DND-41 (cell line): ENCODE data around the gene CAMTA2.

ENCODE experiments used
- ATAC-seq: fragments of 200-7000 bp; cut with Tn5 transposase; 3 replicates; pipeline ENCODE4 v1.9.1; 2021; ENCODE audit warnings: low read depth; ENCODE audit not compliant: insufficient read depth
- DNase-seq: peaks from one replicate; pipeline ENCODE4 v3.0.0-alpha.2; 2020
- H2AFZ ChIP-seq: 2 replicates; pipeline ENCODE4 v1.6.0; 2012; ENCODE audit warnings: low read depth, low read length
- H3K27ac ChIP-seq: 2 replicates; pipeline ENCODE4 v1.5.1; 2012; ENCODE audit warnings: low read length, inconsistent platforms
- H3K27me3 ChIP-seq: fragments of 200-600 bp; sonication (generic); 2 replicates; pipeline ENCODE4 v1.6.0; 2012; ENCODE audit warnings: low read length, mild to moderate bottlenecking, inconsistent platforms; ENCODE audit not compliant: insufficient read depth, poor library complexity
- H3K36me3 ChIP-seq: 2 replicates; pipeline ENCODE4 v1.5.1; 2012; ENCODE audit warnings: low read length, inconsistent platforms; ENCODE audit not compliant: insufficient read depth
- H3K4me1 ChIP-seq: 2 replicates; pipeline ENCODE4 v1.5.1; 2012; ENCODE audit warnings: mild to moderate bottlenecking, low read length; ENCODE audit not compliant: insufficient read depth
- H3K4me2 ChIP-seq: 2 replicates; pipeline ENCODE4 v1.6.0; 2012; ENCODE audit warnings: mild to moderate bottlenecking, moderate library complexity, low read length, inconsistent platforms; ENCODE audit not compliant: insufficient read depth
- H3K4me3 ChIP-seq, 2 experiments: fragments of 200-600 bp in 1 of 2; shearing (Covaris generic) in 1 of 2; 2 replicates each; pipeline ENCODE4 v1.5.1; 2012 to 2016; ENCODE audit warnings: inconsistent platforms in 2 of 2, low read length in 2 of 2, mild to moderate bottlenecking in 2 of 2, low read depth in 1 of 2, moderate library complexity in 1 of 2
- H3K79me2 ChIP-seq: 2 replicates; pipeline ENCODE4 v1.6.0; 2012; ENCODE audit warnings: low read length, inconsistent platforms; ENCODE audit not compliant: insufficient read depth
- H3K9ac ChIP-seq: 2 replicates; pipeline ENCODE4 v1.6.0; 2012; ENCODE audit warnings: low read depth, mild to moderate bottlenecking, inconsistent platforms, low read length, moderate library complexity
- H3K9me3 ChIP-seq: 2 replicates; pipeline ENCODE4 v1.5.1; 2012; ENCODE audit warnings: low read length, moderate library complexity, mild to moderate bottlenecking, inconsistent platforms; ENCODE audit not compliant: insufficient read depth, severe bottlenecking
- H4K20me1 ChIP-seq: 2 replicates; pipeline ENCODE4 v1.6.0; 2012; ENCODE audit warnings: low read length; ENCODE audit not compliant: insufficient read depth
- EZH2 ChIP-seq: IDR thresholded peaks from 3 replicates; pipeline ENCODE4 v1.6.1; 2012; ENCODE audit warnings: borderline replicate concordance, low read depth, mild to moderate bottlenecking, moderate library complexity, low read length, inconsistent platforms; ENCODE audit not compliant: severe bottlenecking
- TF ChIP-seq, protein P1 (sequence below): IDR thresholded peaks from 2 replicates; pipeline ENCODE4 v1.5.1; 2012; ENCODE audit warnings: borderline replicate concordance, low read length, moderate library complexity, mild to moderate bottlenecking; ENCODE audit not compliant: poor library complexity, severe bottlenecking; ENCODE audit errors: extremely low read depth

Gene CAMTA2

DNA sequence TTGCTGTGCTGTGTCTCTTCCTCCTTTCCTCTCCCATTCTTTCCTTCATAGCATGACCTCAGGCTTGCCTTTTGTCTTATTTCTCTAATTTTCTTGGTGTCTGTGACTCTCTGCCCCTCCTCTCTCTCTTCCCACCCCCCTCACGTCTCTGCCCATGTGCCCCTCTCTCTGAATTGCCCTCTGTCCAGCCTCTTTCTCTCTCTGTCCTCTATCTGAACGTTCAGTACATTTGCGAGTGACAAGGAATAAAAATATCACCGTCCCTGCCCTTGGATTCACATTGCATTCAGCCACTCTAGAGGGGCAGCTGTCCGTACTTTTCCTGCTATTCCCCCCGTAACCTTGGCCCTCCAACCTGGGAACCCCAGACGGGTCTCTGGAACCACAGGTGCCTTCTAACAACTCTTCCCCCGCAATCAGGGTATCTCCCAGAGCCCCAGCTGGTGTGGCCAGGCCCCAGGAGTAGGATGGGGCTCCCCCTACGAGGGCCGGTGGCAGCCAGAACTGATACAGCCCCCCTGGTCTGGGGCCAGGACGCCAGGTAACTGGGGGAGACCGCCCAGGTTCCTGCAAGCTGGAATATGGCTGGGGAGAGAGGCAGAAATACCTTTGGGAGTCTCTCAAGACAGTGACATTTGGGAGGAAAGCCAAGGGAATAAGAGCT lies 12.1 kb upstream of the CAMTA2 start:
- ATAC-seq (no peak), DNase-seq (no peak)
- Histone ChIP-seq H3K4me3 (no peak overlapping the region), H3K9me3 (no peaks in the 10 kb centered on the region), H3K4me1 (peaks cover 29% of the 10 kb centered on the region), H3K4me2 (peak overlapping the region; percentile 93), H3K27me3 (no peaks in the 10 kb centered on the region), H3K79me2 (peaks cover 9% of the 10 kb centered on the region; the same call in 1 of the 2 replicates), H3K36me3 (peaks cover 37% of the 10 kb centered on the region), H3K27ac (no peak overlapping the region), H4K20me1 (no peaks in the 10 kb centered on the region), H3K9ac (peak overlapping the region; percentile 84; the same call in 1 of the 2 replicates), H2AFZ (no peak overlapping the region)
- TF ChIP-seq, protein P1, sequence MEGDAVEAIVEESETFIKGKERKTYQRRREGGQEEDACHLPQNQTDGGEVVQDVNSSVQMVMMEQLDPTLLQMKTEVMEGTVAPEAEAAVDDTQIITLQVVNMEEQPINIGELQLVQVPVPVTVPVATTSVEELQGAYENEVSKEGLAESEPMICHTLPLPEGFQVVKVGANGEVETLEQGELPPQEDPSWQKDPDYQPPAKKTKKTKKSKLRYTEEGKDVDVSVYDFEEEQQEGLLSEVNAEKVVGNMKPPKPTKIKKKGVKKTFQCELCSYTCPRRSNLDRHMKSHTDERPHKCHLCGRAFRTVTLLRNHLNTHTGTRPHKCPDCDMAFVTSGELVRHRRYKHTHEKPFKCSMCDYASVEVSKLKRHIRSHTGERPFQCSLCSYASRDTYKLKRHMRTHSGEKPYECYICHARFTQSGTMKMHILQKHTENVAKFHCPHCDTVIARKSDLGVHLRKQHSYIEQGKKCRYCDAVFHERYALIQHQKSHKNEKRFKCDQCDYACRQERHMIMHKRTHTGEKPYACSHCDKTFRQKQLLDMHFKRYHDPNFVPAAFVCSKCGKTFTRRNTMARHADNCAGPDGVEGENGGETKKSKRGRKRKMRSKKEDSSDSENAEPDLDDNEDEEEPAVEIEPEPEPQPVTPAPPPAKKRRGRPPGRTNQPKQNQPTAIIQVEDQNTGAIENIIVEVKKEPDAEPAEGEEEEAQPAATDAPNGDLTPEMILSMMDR: no peak
- TF ChIP-seq EZH2: no peak

DNA sequence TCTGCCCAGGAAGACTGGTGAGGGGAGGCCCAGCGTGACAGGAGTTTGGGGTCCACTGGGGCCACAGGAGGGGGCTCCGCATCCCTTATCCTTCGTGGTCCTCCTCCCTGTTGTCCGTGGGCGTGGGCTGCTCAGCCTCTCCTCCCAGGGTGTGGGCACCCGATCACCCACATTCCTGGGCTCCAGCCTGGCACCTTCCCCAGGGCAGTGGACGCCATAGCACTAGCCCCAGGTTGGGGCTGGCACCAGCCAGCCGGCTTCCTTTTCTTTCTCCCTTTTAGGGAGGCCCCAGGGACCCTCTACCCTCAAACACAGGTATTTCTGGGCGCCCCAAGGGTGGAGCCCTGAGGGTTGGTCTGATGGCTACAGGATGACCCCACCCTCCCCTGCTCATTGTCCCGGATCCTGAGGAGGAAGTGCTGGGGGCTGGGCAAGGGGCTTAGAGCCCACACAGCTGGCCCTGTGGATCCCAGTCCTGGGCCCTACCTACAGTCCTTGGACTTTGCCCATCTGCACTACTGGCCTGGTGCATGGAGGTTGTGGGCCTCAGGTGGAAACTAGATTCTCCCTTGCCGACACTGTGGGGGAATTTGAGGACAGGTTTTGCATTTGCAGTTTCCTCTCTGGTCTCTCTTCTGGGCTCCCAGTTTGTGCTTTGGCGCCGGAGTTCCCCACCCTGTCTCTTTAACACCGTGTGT lies 11.4 kb upstream of the CAMTA2 start:
- Histone ChIP-seq H3K36me3 (peaks cover 30% of the 10 kb centered on the region), H3K27me3 (no peaks in the 10 kb centered on the region), H3K79me2 (peaks cover 9% of the 10 kb centered on the region; the same call in 1 of the 2 replicates), H4K20me1 (no peaks in the 10 kb centered on the region), H3K4me1 (peaks cover 29% of the 10 kb centered on the region), H2AFZ (no peak overlapping the region), H3K27ac (no peak overlapping the region; the same call in 1 of the 2 replicates), H3K4me3 (peak overlapping the region; percentile 78 to 86; a peak in 3 of 4 replicates), H3K4me2 (peak overlapping the region; percentile 93), H3K9ac (peak overlapping the region; percentile 84), H3K9me3 (no peaks in the 10 kb centered on the region)
- no peak for ATAC-seq
- DNase-seq: no peak
- no peak for TF ChIP-seq EZH2
- TF ChIP-seq, protein P1: no peak

DNA sequence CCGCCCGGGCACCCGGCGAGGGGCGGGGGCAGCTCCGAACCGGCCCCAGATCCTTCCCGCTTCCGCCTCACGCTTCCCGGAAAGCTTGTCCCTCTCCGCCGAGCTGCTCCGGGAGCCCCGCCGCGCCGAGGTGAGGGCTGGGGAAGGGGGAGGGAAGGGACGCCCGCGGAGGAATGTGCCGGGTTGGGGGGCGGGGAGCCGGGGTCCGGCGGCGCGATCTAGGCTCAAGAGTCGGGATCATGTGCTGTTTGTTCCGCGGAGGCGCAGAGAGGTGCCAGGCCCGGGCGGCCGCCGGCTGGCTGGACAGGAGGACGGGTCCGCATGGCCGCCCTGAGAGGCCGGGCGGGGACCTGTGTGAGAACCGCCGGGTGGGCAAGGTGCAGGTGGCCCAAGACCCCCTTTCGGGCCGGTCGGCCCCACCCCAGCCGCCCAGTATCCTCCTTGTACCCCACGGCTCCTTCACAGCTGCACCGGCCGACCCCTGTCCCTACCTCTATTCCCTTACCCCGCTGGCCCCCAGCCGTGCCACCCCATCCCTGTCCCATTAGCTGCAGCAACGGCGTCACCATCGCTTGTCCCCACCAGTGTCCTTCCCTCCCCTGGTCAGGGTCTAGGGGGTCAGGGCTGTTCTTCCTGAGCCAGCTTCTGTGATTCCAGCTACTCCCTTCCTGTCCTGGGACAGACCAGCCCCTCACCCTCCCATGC lies 10.7 kb upstream of the CAMTA2 start:
- H3K9me3 ChIP-seq: no peaks in the 10 kb centered on the region
- peaks cover 23% of the 10 kb centered on the region for H3K36me3 ChIP-seq
- H2AFZ ChIP-seq: peak overlapping the region; percentile 74
- peaks cover 29% of the 10 kb centered on the region for H3K4me1 ChIP-seq
- DNase-seq: no peak
- peak overlapping the region; percentile 60 for H3K27ac ChIP-seq
- no peaks in the 10 kb centered on the region for H3K27me3 ChIP-seq
- H3K4me2 ChIP-seq: peak overlapping the region; percentile 93
- H3K4me3 ChIP-seq: peak overlapping the region; percentile 78 to 86
- TF ChIP-seq, protein P1: no peak
- TF ChIP-seq EZH2: no peak
- peak overlapping the region; percentile 84 for H3K9ac ChIP-seq
- peak; percentile 13; the same call in 1 of the 3 replicates for ATAC-seq
- H3K79me2 ChIP-seq: peaks cover 9% of the 10 kb centered on the region; the same call in 1 of the 2 replicates
- H4K20me1 ChIP-seq: no peaks in the 10 kb centered on the region
